Keratinocyte (primary cell): ENCODE data around the gene SH3BP5. TPM values are rescaled to one million over a fixed set of nuclear protein-coding genes. Genes with fewer than 3 reads are reported as not detected.

ENCODE experiments used
- DNase-seq: peaks from one replicate; pipeline ENCODE4 v3.0.0-alpha.2; 2011; ENCODE audit warnings: low read depth, missing footprints, low spot score
- FAIRE-seq: peaks from 2 replicates; lab custom pipeline; 2011; peaks lifted over from hg19 to GRCh38; lab: Jason Lieb, UNC
- H2AFZ ChIP-seq: 2 replicates; pipeline ENCODE4 v1.6.0; 2012; ENCODE audit warnings: low read length, control low read depth, inconsistent platforms; ENCODE audit not compliant: control insufficient read depth
- H3K27ac ChIP-seq: 2 replicates; pipeline ENCODE4 v1.5.1; 2011; ENCODE audit warnings: low read length; ENCODE audit not compliant: control insufficient read depth, insufficient read depth
- H3K27me3 ChIP-seq: 3 replicates; pipeline ENCODE4 v1.6.0; 2011; ENCODE audit warnings: low read length; ENCODE audit not compliant: control insufficient read depth, insufficient read depth; ENCODE audit errors: extremely low read depth
- H3K36me3 ChIP-seq, 2 experiments: 2 replicates in 1 of 2; 3 replicates in 1 of 2; pipeline ENCODE4 v1.5.1; 2011; ENCODE audit warnings: low read length in 2 of 2, mild to moderate bottlenecking in 1 of 2; ENCODE audit not compliant: control insufficient read depth in 2 of 2, insufficient read depth in 2 of 2; ENCODE audit errors: extremely low read depth in 1 of 2
- H3K4me1 ChIP-seq: 3 replicates; pipeline ENCODE4 v1.5.1; 2011; ENCODE audit warnings: low read length; ENCODE audit not compliant: control insufficient read depth, insufficient read depth; ENCODE audit errors: extremely low read depth
- H3K4me2 ChIP-seq: 3 replicates; pipeline ENCODE4 v1.6.0; 2011; ENCODE audit warnings: low read depth, low read length; ENCODE audit not compliant: control insufficient read depth, insufficient read depth; ENCODE audit errors: extremely low read depth
- H3K4me3 ChIP-seq, 3 experiments: fragments of 200-600 bp in 1 of 3; sonication (generic) in 1 of 3; 2 replicates in 2 of 3; 3 replicates in 1 of 3; pipeline ENCODE4 v1.5.1; 2011 to 2016; ENCODE audit warnings: low read length in 3 of 3, mild to moderate bottlenecking in 3 of 3, control low read depth in 2 of 3, inconsistent platforms in 1 of 3, low read depth in 1 of 3, mixed read lengths in 1 of 3, mixed run types in 1 of 3, moderate library complexity in 1 of 3; ENCODE audit not compliant: control insufficient read depth in 2 of 3, insufficient read depth in 2 of 3; ENCODE audit errors: extremely low read depth in 1 of 3
- H3K79me2 ChIP-seq: 2 replicates; pipeline ENCODE4 v1.6.0; 2012; ENCODE audit warnings: low read length; ENCODE audit not compliant: control insufficient read depth, insufficient read depth
- H3K9ac ChIP-seq: 3 replicates; pipeline ENCODE4 v1.6.0; 2011; ENCODE audit warnings: low read length; ENCODE audit not compliant: control insufficient read depth, insufficient read depth; ENCODE audit errors: extremely low read depth
- H3K9me1 ChIP-seq: 3 replicates; pipeline ENCODE4 v1.6.0; 2011; ENCODE audit warnings: low read length; ENCODE audit not compliant: control insufficient read depth, insufficient read depth; ENCODE audit errors: extremely low read depth
- H3K9me3 ChIP-seq: 2 replicates; pipeline ENCODE4 v1.5.1; 2012; ENCODE audit warnings: low read depth, low read length; ENCODE audit not compliant: control insufficient read depth
- H4K20me1 ChIP-seq: 3 replicates; pipeline ENCODE4 v1.6.0; 2011; ENCODE audit warnings: low read length; ENCODE audit not compliant: control insufficient read depth, insufficient read depth; ENCODE audit errors: extremely low read depth
- EZH2 ChIP-seq: IDR thresholded peaks from one replicate; pipeline ENCODE4 v1.6.1; 2012; ENCODE audit warnings: inconsistent platforms, mild to moderate bottlenecking, low read length, moderate library complexity
- dilution Hi-C: fragments of 300-500 bp; cut with MboI; formaldehyde crosslinking; loops from one replicate; pipeline ENCODE4 v1.7.0; 2020; ENCODE audit warnings: low sequenced_read_pairs; ENCODE audit not compliant: extremely low pct_ligation_motif_present
- polyA plus RNA-seq, 5 experiments: library from polyadenylated mRNA; depleted of rRNA in 3 of 5; stranded (reverse) in 3 of 5; stranded (forward) in 1 of 5; unstranded in 1 of 5; fragments of >200 nt; gene quantifications; 1 replicate in 1 of 5; 2 replicates in 3 of 5; 3 replicates in 1 of 5; pipeline versions ENCODE4 v1.2.1 to v1.2.3, GENCODE V29; 2011 to 2012; ENCODE audit warnings: missing spikeins in 2 of 5, low read depth in 1 of 5, low replicate concordance in 1 of 5
- TF ChIP-seq, protein P1 (sequence below), 3 experiments: IDR thresholded peaks in 1 of 3; conservative IDR thresholded peaks in 1 of 3; optimal IDR thresholded peaks in 1 of 3; 2 replicates in 2 of 3; 3 replicates in 1 of 3; pipeline versions ENCODE3 to v1.5.1; 2011; ENCODE audit warnings: low read length in 3 of 3, mild to moderate bottlenecking in 3 of 3, moderate library complexity in 2 of 3, control low read depth in 1 of 3, inconsistent platforms in 1 of 3; ENCODE audit not compliant: insufficient read depth in 2 of 3; ENCODE audit errors: extremely low read depth in 1 of 3

SH3BP5 gene
- polyA plus RNA-seq, 1 donor (not counting 4 experiments of a cell fraction or from before 2014, with no cell fraction given) = 13.4 TPM

DNA sequence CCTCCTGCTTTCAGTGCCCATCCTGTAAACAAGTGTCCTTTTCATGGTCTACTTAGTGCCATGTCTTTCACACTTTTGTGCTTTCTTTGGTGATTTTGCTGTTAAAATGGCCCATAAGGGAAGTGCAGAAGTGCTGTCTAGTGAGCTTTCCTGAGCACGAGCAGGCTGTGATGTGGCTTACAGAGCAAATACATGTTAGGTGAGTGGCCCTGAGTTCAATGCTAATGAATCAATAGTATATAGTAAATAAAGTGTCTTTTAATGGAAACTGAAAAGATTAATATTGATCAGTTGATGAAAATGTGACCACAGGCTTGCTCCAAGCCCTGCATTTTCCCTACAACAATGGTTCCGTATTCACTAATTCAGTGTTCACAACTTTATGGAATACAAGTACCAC lies 5.7 kb downstream of the SH3BP5 start:
- Histone ChIP-seq H3K36me3 (peaks cover 0 to 1% of the 10 kb centered on the region in 2 experiments), H3K9ac (no peak overlapping the region), H2AFZ (no peak overlapping the region), H3K9me1 (no peaks in the 10 kb centered on the region), H3K9me3 (no peaks in the 10 kb centered on the region), H4K20me1 (no peaks in the 10 kb centered on the region), H3K4me3 (no peak overlapping the region), H3K4me2 (no peak overlapping the region), H3K27ac (no peak overlapping the region), H3K4me1 (peaks cover 12% of the 10 kb centered on the region), H3K27me3 (no peaks in the 10 kb centered on the region), H3K79me2 (no peaks in the 10 kb centered on the region)
- TF ChIP-seq EZH2 = no peak
- TF ChIP-seq, protein P1, sequence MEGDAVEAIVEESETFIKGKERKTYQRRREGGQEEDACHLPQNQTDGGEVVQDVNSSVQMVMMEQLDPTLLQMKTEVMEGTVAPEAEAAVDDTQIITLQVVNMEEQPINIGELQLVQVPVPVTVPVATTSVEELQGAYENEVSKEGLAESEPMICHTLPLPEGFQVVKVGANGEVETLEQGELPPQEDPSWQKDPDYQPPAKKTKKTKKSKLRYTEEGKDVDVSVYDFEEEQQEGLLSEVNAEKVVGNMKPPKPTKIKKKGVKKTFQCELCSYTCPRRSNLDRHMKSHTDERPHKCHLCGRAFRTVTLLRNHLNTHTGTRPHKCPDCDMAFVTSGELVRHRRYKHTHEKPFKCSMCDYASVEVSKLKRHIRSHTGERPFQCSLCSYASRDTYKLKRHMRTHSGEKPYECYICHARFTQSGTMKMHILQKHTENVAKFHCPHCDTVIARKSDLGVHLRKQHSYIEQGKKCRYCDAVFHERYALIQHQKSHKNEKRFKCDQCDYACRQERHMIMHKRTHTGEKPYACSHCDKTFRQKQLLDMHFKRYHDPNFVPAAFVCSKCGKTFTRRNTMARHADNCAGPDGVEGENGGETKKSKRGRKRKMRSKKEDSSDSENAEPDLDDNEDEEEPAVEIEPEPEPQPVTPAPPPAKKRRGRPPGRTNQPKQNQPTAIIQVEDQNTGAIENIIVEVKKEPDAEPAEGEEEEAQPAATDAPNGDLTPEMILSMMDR (optimal IDR thresholded peaks at IDR 0.05 in 1 of 3, IDR thresholded peaks at IDR 0.05 in 1 of 3, conservative IDR thresholded peaks at IDR 0.05 in 1 of 3; ENCODE audit: extremely low read depth in 1 of 3, insufficient read depth in 2 of 3, low read length in 3 of 3) = no peak
- dilution Hi-C loops = no loop called here
- FAIRE-seq (no peak), DNase-seq (no peak)

DNA sequence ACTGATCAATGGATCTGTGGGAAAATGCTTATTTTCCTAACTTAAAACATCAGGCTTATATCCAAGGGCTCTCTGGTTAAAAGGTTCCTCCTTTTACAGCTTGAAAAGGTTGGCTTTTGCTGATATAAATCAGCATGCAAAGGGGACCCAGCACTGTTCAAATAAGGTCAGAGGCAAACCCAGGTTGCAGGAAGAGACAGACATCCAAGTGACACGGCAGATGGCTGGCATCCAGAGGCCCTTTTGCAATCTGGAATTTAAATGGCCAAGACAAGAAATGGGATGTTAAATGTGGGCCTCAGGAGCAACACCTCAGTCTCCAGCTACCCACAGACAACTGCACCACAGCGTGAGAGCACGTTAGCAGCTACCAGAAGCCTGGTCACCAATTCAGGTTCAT lies 6.3 kb downstream of the SH3BP5 start:
- H3K36me3 ChIP-seq = peaks cover 0 to 1% of the 10 kb centered on the region in 2 experiments
- H3K9me3 ChIP-seq = no peaks in the 10 kb centered on the region
- no peaks in the 10 kb centered on the region for H3K9me1 ChIP-seq
- no peak overlapping the region for H3K4me2 ChIP-seq
- no peak overlapping the region for H2AFZ ChIP-seq
- TF ChIP-seq EZH2 = no peak
- TF ChIP-seq, protein P1 (optimal IDR thresholded peaks at IDR 0.05 in 1 of 3, IDR thresholded peaks at IDR 0.05 in 1 of 3, conservative IDR thresholded peaks at IDR 0.05 in 1 of 3; ENCODE audit: extremely low read depth in 1 of 3, insufficient read depth in 2 of 3, low read length in 3 of 3) = no peak
- no peak for DNase-seq
- H3K79me2 ChIP-seq = no peaks in the 10 kb centered on the region
- dilution Hi-C loops = no loop called here
- no peak overlapping the region for H3K4me3 ChIP-seq
- no peaks in the 10 kb centered on the region for H4K20me1 ChIP-seq
- no peak for FAIRE-seq
- peaks cover 6% of the 10 kb centered on the region for H3K4me1 ChIP-seq
- no peaks in the 10 kb centered on the region for H3K27me3 ChIP-seq
- no peak overlapping the region for H3K9ac ChIP-seq
- no peak overlapping the region for H3K27ac ChIP-seq
